SJSA1 (cell line): ENCODE results near the gene DAPK2. TPM values are rescaled to one million over a fixed set of nuclear protein-coding genes. Genes with fewer than 3 reads are reported as not detected.

Source experiments
- DNase-seq, 2 experiments: peaks; one replicate each; pipeline ENCODE4 v3.0.0-alpha.2; 2015 to 2020; ENCODE audit warnings: low spot score in 2 of 2, low read depth in 1 of 2
- H3K27ac ChIP-seq: fragments of 250-450 bp; sonication (Bioruptor Pico); 2 replicates; pipeline ENCODE4 v1.5.1; 2020; ENCODE audit warnings: mild to moderate bottlenecking, moderate library complexity
- H3K27me3 ChIP-seq: fragments of 250-450 bp; sonication (Bioruptor Pico); replicated peaks from 2 replicates; pipeline ENCODE4 v1.5.1; 2020; ENCODE audit warnings: mild to moderate bottlenecking, moderate library complexity
- H3K36me3 ChIP-seq: fragments of 250-450 bp; sonication (Bioruptor Pico); 2 replicates; pipeline ENCODE4 v1.5.1; 2020; ENCODE audit warnings: mild to moderate bottlenecking
- H3K4me1 ChIP-seq: fragments of 250-450 bp; sonication (Bioruptor Pico); replicated peaks from 2 replicates; pipeline ENCODE4 v1.6.1; 2021; ENCODE audit warnings: mild to moderate bottlenecking
- H3K4me3 ChIP-seq: fragments of 250-450 bp; sonication (Bioruptor Pico); 2 replicates; pipeline ENCODE4 v1.5.1; 2020; ENCODE audit warnings: mild to moderate bottlenecking
- H3K9me3 ChIP-seq: fragments of 250-450 bp; sonication (Bioruptor Pico); replicated peaks from 2 replicates; pipeline ENCODE4 v1.5.1; 2020; ENCODE audit warnings: mild to moderate bottlenecking
- total RNA-seq: library from RNA; depleted of rRNA; stranded (reverse); fragments of >200 nt; shearing (Covaris generic); gene quantifications from 2 replicates; pipeline ENCODE4 v1.2.3, GENCODE V29; 2014

DAPK2 gene
- total RNA-seq, 1 experiment from 2014 or later = 0.34 TPM

GRCh38 chr15:63918901-63919348 lies 127.4 kb downstream of the DAPK2 start:
- Histone ChIP-seq H3K9me3 (no peaks in the 10 kb centered on the region), H3K36me3 (no peaks in the 10 kb centered on the region), H3K27me3 (no peaks in the 10 kb centered on the region), H3K4me1 (peaks cover 4% of the 10 kb centered on the region), H3K27ac (no peak overlapping the region), H3K4me3 (no peak overlapping the region)
- no peak for DNase-seq

- Histone ChIP-seq H3K4me3 (no peak overlapping the region), H3K36me3 (no peaks in the 10 kb centered on the region), H3K27me3 (no peaks in the 10 kb centered on the region), H3K27ac (no peak overlapping the region), H3K9me3 (no peaks in the 10 kb centered on the region), H3K4me1 (peaks cover 4% of the 10 kb centered on the region)
- DNase-seq = no peak
These were observed 128.0 kb downstream of the DAPK2 start for GRCh38 chr15:63918317-63918672.

GRCh38 chr15:63917588-63918316 lies 128.5 kb downstream of the DAPK2 start:
- no peak overlapping the region for H3K4me3 ChIP-seq
- H3K27ac ChIP-seq = no peak overlapping the region
- peaks cover 4% of the 10 kb centered on the region for H3K4me1 ChIP-seq
- H3K9me3 ChIP-seq = no peaks in the 10 kb centered on the region
- H3K27me3 ChIP-seq = no peaks in the 10 kb centered on the region; the same call in 1 of the 2 replicates
- no peaks in the 10 kb centered on the region for H3K36me3 ChIP-seq
- no peak for DNase-seq

- Histone ChIP-seq H3K9me3 (no peaks in the 10 kb centered on the region), H3K27ac (no peak overlapping the region), H3K4me1 (peaks cover 4% of the 10 kb centered on the region), H3K27me3 (no peaks in the 10 kb centered on the region; the same call in 1 of the 2 replicates), H3K4me3 (no peak overlapping the region), H3K36me3 (no peaks in the 10 kb centered on the region)
- DNase-seq = no peak
These were observed 130.2 kb downstream of the DAPK2 start for GRCh38 chr15:63915873-63916771.

GRCh38 chr15:63915209-63915872 lies 130.9 kb downstream of the DAPK2 start:
- Histone ChIP-seq H3K4me1 (peaks cover 4% of the 10 kb centered on the region), H3K4me3 (no peak overlapping the region), H3K27ac (no peak overlapping the region)

GRCh38 chr15:63913786-63914315 lies 132.4 kb downstream of the DAPK2 start:
- H3K27me3 ChIP-seq = no peaks in the 10 kb centered on the region; the same call in 1 of the 2 replicates
- H3K36me3 ChIP-seq = no peaks in the 10 kb centered on the region
- no peak overlapping the region for H3K27ac ChIP-seq
- no peaks in the 10 kb centered on the region for H3K9me3 ChIP-seq
- no peak for DNase-seq
- H3K4me1 ChIP-seq = peaks cover 12% of the 10 kb centered on the region
- no peak overlapping the region for H3K4me3 ChIP-seq

More at GRCh38 chr15:63915209-63915872, 130.9 kb downstream of the DAPK2 start:
- Histone ChIP-seq H3K36me3 (no peaks in the 10 kb centered on the region), H3K27me3 (no peaks in the 10 kb centered on the region; the same call in 1 of the 2 replicates), H3K9me3 (no peaks in the 10 kb centered on the region)
- no peak for DNase-seq

GRCh38 chr15:63913336-63913735 lies 132.9 kb downstream of the DAPK2 start:
- H3K27ac ChIP-seq = no peak overlapping the region
- no peak overlapping the region for H3K4me3 ChIP-seq
- DNase-seq = no peak
- H3K4me1 ChIP-seq = peaks cover 12% of the 10 kb centered on the region
- H3K27me3 ChIP-seq = no peaks in the 10 kb centered on the region; the same call in 1 of the 2 replicates
- no peaks in the 10 kb centered on the region for H3K36me3 ChIP-seq
- H3K9me3 ChIP-seq = no peaks in the 10 kb centered on the region

- Histone ChIP-seq H3K4me3 (no peak overlapping the region), H3K9me3 (no peaks in the 10 kb centered on the region), H3K27me3 (no peaks in the 10 kb centered on the region; the same call in 1 of the 2 replicates), H3K36me3 (no peaks in the 10 kb centered on the region), H3K27ac (no peak overlapping the region), H3K4me1 (peaks cover 12% of the 10 kb centered on the region)
- no peak for DNase-seq
These were observed 134.1 kb downstream of the DAPK2 start for GRCh38 chr15:63912061-63912615.

- Histone ChIP-seq H3K4me3 (no peak overlapping the region), H3K4me1 (peaks cover 9% of the 10 kb centered on the region), H3K36me3 (no peaks in the 10 kb centered on the region), H3K9me3 (no peaks in the 10 kb centered on the region), H3K27ac (no peak overlapping the region), H3K27me3 (no peaks in the 10 kb centered on the region; the same call in 1 of the 2 replicates)
- DNase-seq = no peak
These were observed 135.1 kb downstream of the DAPK2 start for GRCh38 chr15:63911160-63911559.

GRCh38 chr15:63909819-63910437 lies 136.4 kb downstream of the DAPK2 start:
- Histone ChIP-seq H3K4me3 (no peak overlapping the region), H3K36me3 (no peaks in the 10 kb centered on the region), H3K27ac (no peak overlapping the region), H3K4me1 (peaks cover 8% of the 10 kb centered on the region), H3K27me3 (no peaks in the 10 kb centered on the region; the same call in 1 of the 2 replicates), H3K9me3 (no peaks in the 10 kb centered on the region)
- DNase-seq = no peak

- Histone ChIP-seq H3K4me1 (peaks cover 8% of the 10 kb centered on the region), H3K27me3 (no peaks in the 10 kb centered on the region; the same call in 1 of the 2 replicates), H3K36me3 (no peaks in the 10 kb centered on the region), H3K9me3 (no peaks in the 10 kb centered on the region), H3K4me3 (no peak overlapping the region), H3K27ac (no peak overlapping the region)
- no peak for DNase-seq
These were observed 137.3 kb downstream of the DAPK2 start for GRCh38 chr15:63908991-63909390.

- no peak for DNase-seq
- no peaks in the 10 kb centered on the region for H3K9me3 ChIP-seq
- peaks cover 8% of the 10 kb centered on the region for H3K4me1 ChIP-seq
- H3K36me3 ChIP-seq = no peaks in the 10 kb centered on the region
- no peak overlapping the region for H3K27ac ChIP-seq
- H3K4me3 ChIP-seq = no peak overlapping the region
- H3K27me3 ChIP-seq = no peaks in the 10 kb centered on the region; the same call in 1 of the 2 replicates
These were observed 138.0 kb downstream of the DAPK2 start for GRCh38 chr15:63908281-63908680.

GRCh38 chr15:63907521-63907920 lies 138.8 kb downstream of the DAPK2 start:
- DNase-seq = no peak
- Histone ChIP-seq H3K27me3 (no peaks in the 10 kb centered on the region), H3K9me3 (no peaks in the 10 kb centered on the region), H3K36me3 (no peaks in the 10 kb centered on the region), H3K4me3 (no peak overlapping the region), H3K4me1 (peaks cover 8% of the 10 kb centered on the region), H3K27ac (no peak overlapping the region)
